Measurements from ENCODE around the gene PLEKHB1.
"Not testable (repeated sequence)": the region's sequence is repeated elsewhere in the genome, so short reads cannot be mapped to it uniquely, and the experiment has no call there.

The PLEKHB1 gene

GRCh38 chr11:73670808-73671207 is 24.4 kb downstream of the PLEKHB1 start:
- no peak for TF ChIP-seq CTCF (IDR thresholded peaks at IDR 0.05; ENCODE audit: insufficient read depth, low read depth, low read length, missing control alignments)

GRCh38 chr11:73671701-73672100 is 25.3 kb downstream of the PLEKHB1 start:
- TF ChIP-seq CTCF (IDR thresholded peaks at IDR 0.05; ENCODE audit: insufficient read depth, low read depth, low read length, missing control alignments), result no peak
- DNase-seq (ENCODE audit: low read depth), result no peak

More at GRCh38 chr11:73670808-73671207, 24.4 kb downstream of the PLEKHB1 start:
- no peak for DNase-seq (ENCODE audit: low read depth)
- H3K4me3 ChIP-seq (ENCODE audit: low read length), result no peak overlapping the region

GRCh38 chr11:73676552-73676951 is 30.2 kb downstream of the PLEKHB1 start:
- H3K4me3 ChIP-seq (ENCODE audit: low read length); DNase-seq (ENCODE audit: low read depth): not testable (repeated sequence)

More at GRCh38 chr11:73671701-73672100, 25.3 kb downstream of the PLEKHB1 start:
- no peak overlapping the region for H3K4me3 ChIP-seq (ENCODE audit: low read length)

- no peak overlapping the region for H3K4me3 ChIP-seq (ENCODE audit: low read length)
- TF ChIP-seq CTCF (IDR thresholded peaks at IDR 0.05; ENCODE audit: insufficient read depth, low read depth, low read length, missing control alignments), result no peak
- no peak for DNase-seq (ENCODE audit: low read depth)
Measured at GRCh38 chr11:73680687-73681086, 34.3 kb downstream of the PLEKHB1 start.

GRCh38 chr11:73693899-73694525 is 47.6 kb downstream of the PLEKHB1 start:
- no peak for DNase-seq (ENCODE audit: low read depth)
- no peak for TF ChIP-seq CTCF (IDR thresholded peaks at IDR 0.05; ENCODE audit: insufficient read depth, low read depth, low read length, missing control alignments)
- H3K4me3 ChIP-seq (ENCODE audit: low read length), result no peak overlapping the region

- DNase-seq (ENCODE audit: low read depth), result no peak
- H3K4me3 ChIP-seq (ENCODE audit: low read length), result no peak overlapping the region
- TF ChIP-seq CTCF (IDR thresholded peaks at IDR 0.05; ENCODE audit: insufficient read depth, low read depth, low read length, missing control alignments), result no peak
Measured at GRCh38 chr11:73705053-73705452, 58.7 kb downstream of the PLEKHB1 start.

- DNase-seq (ENCODE audit: low read depth), result no peak
- TF ChIP-seq CTCF (IDR thresholded peaks at IDR 0.05; ENCODE audit: insufficient read depth, low read depth, low read length, missing control alignments), result no peak
- no peak overlapping the region for H3K4me3 ChIP-seq (ENCODE audit: low read length)
Measured at GRCh38 chr11:73710964-73711363, 64.6 kb downstream of the PLEKHB1 start.
